Effector memory CD4-positive, alpha-beta T cell (primary cell): ENCODE measurements around the gene ACMSD.

ENCODE experiments used
- DNase-seq, 3 donors: peaks; one replicate each; pipeline ENCODE4 v3.0.0-alpha.2; 2020
- H3K27ac ChIP-seq: 2 replicates; pipeline ENCODE4 v1.7.0; 2013; ENCODE audit warnings: mild to moderate bottlenecking, low read length, moderate library complexity; ENCODE audit not compliant: insufficient read depth, poor library complexity, severe bottlenecking
- H3K27me3 ChIP-seq: replicated peaks from 2 replicates; pipeline ENCODE4 v1.7.0; 2013; ENCODE audit warnings: mild to moderate bottlenecking, low read length; ENCODE audit not compliant: insufficient read depth, control insufficient read depth, poor library complexity, severe bottlenecking
- H3K36me3 ChIP-seq: 2 replicates; pipeline ENCODE4 v1.7.0; 2013; ENCODE audit warnings: mild to moderate bottlenecking, low read length, moderate library complexity; ENCODE audit not compliant: control insufficient read depth, insufficient read depth
- H3K4me1 ChIP-seq: 2 replicates; pipeline ENCODE4 v1.7.0; 2013; ENCODE audit warnings: low read length, mild to moderate bottlenecking; ENCODE audit not compliant: control insufficient read depth, insufficient read depth, poor library complexity, severe bottlenecking
- H3K4me3 ChIP-seq: 2 replicates; pipeline ENCODE4 v1.7.0; 2013; ENCODE audit warnings: low read length, low read depth, mild to moderate bottlenecking; ENCODE audit not compliant: insufficient read depth, poor library complexity, severe bottlenecking
- H3K9me3 ChIP-seq: 2 replicates; pipeline ENCODE4 v1.7.0; 2013; ENCODE audit warnings: mild to moderate bottlenecking, low read length, moderate library complexity; ENCODE audit not compliant: control insufficient read depth

The ACMSD gene

GRCh38 chr2:134917360-134917865 is 79.0 kb downstream of the ACMSD start:
- no peak for DNase-seq
- no peaks in the 10 kb centered on the region for H3K4me1 ChIP-seq
- no peaks in the 10 kb centered on the region for H3K36me3 ChIP-seq
- peak overlapping the region; percentile 96 for H3K27ac ChIP-seq
- peak overlapping the region; percentile 58 for H3K4me3 ChIP-seq
- no peaks in the 10 kb centered on the region for H3K27me3 ChIP-seq
- no peaks in the 10 kb centered on the region for H3K9me3 ChIP-seq

- peak overlapping the region; percentile 58 for H3K4me3 ChIP-seq
- no peaks in the 10 kb centered on the region for H3K36me3 ChIP-seq
- peak overlapping the region; percentile 96 for H3K27ac ChIP-seq
- H3K27me3 ChIP-seq = no peaks in the 10 kb centered on the region
- no peaks in the 10 kb centered on the region for H3K9me3 ChIP-seq
- peaks cover 5% of the 10 kb centered on the region for H3K4me1 ChIP-seq
- DNase-seq = peak in 2 of 3 donors; percentile 82 to 83
These were observed 79.6 kb downstream of the ACMSD start for GRCh38 chr2:134917888-134918525.

GRCh38 chr2:134918526-134919340 is 80.3 kb downstream of the ACMSD start, which contains the start of gene CCNT2:
TSS of gene CCNT2 (plus strand) at chr2:134918822. CDS start at chr2:134918855, 33 bp downstream.
- Histone ChIP-seq H3K36me3 (no peaks in the 10 kb centered on the region), H3K27ac (peak within 1 kb of the TSS; percentile 96), H3K4me1 (peaks cover 11% of the 10 kb centered on the region), H3K27me3 (no peaks in the 10 kb centered on the region), H3K9me3 (no peaks in the 10 kb centered on the region), H3K4me3 (peak within 1 kb of the TSS; percentile 100)
- peak; percentile 99 to 100 (median 99) for DNase-seq

- Histone ChIP-seq H3K36me3 (no peaks in the 10 kb centered on the region), H3K27ac (peak overlapping the region; percentile 96), H3K4me1 (peaks cover 16% of the 10 kb centered on the region), H3K9me3 (no peaks in the 10 kb centered on the region), H3K27me3 (no peaks in the 10 kb centered on the region), H3K4me3 (peak overlapping the region; percentile 100)
- DNase-seq = peak; percentile 8 to 12 (median 12)
These were observed 81.2 kb downstream of the ACMSD start for GRCh38 chr2:134919341-134920210.

GRCh38 chr2:134924912-134925311 is 86.5 kb downstream of the ACMSD start:
- H3K9me3 ChIP-seq = no peaks in the 10 kb centered on the region
- no peak for DNase-seq
- peaks cover 32% of the 10 kb centered on the region for H3K4me1 ChIP-seq
- no peaks in the 10 kb centered on the region for H3K36me3 ChIP-seq
- no peaks in the 10 kb centered on the region for H3K27me3 ChIP-seq
- no peak overlapping the region for H3K4me3 ChIP-seq
- H3K27ac ChIP-seq = no peak overlapping the region

GRCh38 chr2:134926231-134926931 is 88.0 kb downstream of the ACMSD start:
- H3K4me3 ChIP-seq = no peak overlapping the region
- H3K9me3 ChIP-seq = no peaks in the 10 kb centered on the region
- no peaks in the 10 kb centered on the region for H3K36me3 ChIP-seq
- peaks cover 32% of the 10 kb centered on the region for H3K4me1 ChIP-seq
- H3K27ac ChIP-seq = no peak overlapping the region
- DNase-seq = no peak
- H3K27me3 ChIP-seq = no peaks in the 10 kb centered on the region

GRCh38 chr2:134927195-134927594 is 88.8 kb downstream of the ACMSD start:
- Histone ChIP-seq H3K4me1 (peaks cover 33% of the 10 kb centered on the region), H3K9me3 (no peaks in the 10 kb centered on the region), H3K36me3 (no peaks in the 10 kb centered on the region), H3K27ac (no peak overlapping the region), H3K27me3 (no peaks in the 10 kb centered on the region), H3K4me3 (no peak overlapping the region)
- no peak for DNase-seq

GRCh38 chr2:134932864-134933526 is 94.6 kb downstream of the ACMSD start:
- DNase-seq = no peak
- no peak overlapping the region for H3K4me3 ChIP-seq
- H3K36me3 ChIP-seq = peaks cover 9% of the 10 kb centered on the region
- H3K4me1 ChIP-seq = peaks cover 15% of the 10 kb centered on the region
- no peak overlapping the region for H3K27ac ChIP-seq
- H3K9me3 ChIP-seq = no peaks in the 10 kb centered on the region
- H3K27me3 ChIP-seq = no peaks in the 10 kb centered on the region

GRCh38 chr2:134933732-134934131 is 95.3 kb downstream of the ACMSD start:
- H3K27me3 ChIP-seq = no peaks in the 10 kb centered on the region
- peaks cover 15% of the 10 kb centered on the region for H3K4me1 ChIP-seq
- H3K9me3 ChIP-seq = no peaks in the 10 kb centered on the region

More at GRCh38 chr2:134933732-134934131, 95.3 kb downstream of the ACMSD start:
- no peak for DNase-seq
- peaks cover 16% of the 10 kb centered on the region for H3K36me3 ChIP-seq
- H3K27ac ChIP-seq = no peak overlapping the region
- no peak overlapping the region for H3K4me3 ChIP-seq
